ENCODE data around the gene SYT17. TPM values are rescaled to one million over a fixed set of nuclear protein-coding genes. Genes with fewer than 3 reads are reported as not detected.

The SYT17 gene
- total RNA-seq, 4 donors from 2014 or later: 0.29 to 4.4 (median 2.2) TPM

DNA sequence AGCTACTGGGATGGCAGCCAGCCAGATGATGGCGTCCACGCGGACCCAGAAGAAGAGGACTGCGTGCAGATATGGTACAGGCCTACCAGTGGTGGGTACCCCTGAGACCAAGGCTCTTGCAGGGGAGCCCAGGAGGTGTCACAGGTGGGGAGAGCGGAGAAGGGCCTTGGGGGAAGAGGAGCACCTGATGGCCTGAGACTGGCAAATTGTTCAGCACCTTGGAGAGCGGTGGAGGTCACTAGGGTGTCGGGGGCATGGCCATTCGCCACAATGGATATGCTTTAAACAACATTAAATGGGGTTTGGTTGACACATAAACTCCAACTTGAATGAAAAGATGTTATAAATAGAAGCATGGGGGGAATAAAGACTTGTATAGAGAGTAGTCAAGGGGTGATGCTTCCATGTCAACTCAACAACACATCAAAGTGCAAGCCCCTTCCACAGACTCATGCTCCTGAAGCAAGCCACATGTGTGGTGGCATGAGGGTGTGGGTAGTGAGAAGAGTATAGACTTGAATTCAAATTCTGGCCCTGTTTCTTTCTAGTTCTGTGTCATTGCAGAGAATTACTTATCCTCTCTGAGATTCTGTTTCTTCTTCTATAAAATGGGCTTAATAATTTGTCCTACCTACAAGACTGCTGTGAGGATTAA lies 139.7 kb downstream of the SYT17 start:
- no peaks in the 10 kb centered on the region for H3K27me3 ChIP-seq
- intact Hi-C loops (cut with DNase I; ENCODE audit: low total_unique reads): no loop called here
- H3K9me3 ChIP-seq: no peaks in the 10 kb centered on the region
- H3K4me1 ChIP-seq: no peaks in the 10 kb centered on the region
- TF ChIP-seq, protein P1, sequence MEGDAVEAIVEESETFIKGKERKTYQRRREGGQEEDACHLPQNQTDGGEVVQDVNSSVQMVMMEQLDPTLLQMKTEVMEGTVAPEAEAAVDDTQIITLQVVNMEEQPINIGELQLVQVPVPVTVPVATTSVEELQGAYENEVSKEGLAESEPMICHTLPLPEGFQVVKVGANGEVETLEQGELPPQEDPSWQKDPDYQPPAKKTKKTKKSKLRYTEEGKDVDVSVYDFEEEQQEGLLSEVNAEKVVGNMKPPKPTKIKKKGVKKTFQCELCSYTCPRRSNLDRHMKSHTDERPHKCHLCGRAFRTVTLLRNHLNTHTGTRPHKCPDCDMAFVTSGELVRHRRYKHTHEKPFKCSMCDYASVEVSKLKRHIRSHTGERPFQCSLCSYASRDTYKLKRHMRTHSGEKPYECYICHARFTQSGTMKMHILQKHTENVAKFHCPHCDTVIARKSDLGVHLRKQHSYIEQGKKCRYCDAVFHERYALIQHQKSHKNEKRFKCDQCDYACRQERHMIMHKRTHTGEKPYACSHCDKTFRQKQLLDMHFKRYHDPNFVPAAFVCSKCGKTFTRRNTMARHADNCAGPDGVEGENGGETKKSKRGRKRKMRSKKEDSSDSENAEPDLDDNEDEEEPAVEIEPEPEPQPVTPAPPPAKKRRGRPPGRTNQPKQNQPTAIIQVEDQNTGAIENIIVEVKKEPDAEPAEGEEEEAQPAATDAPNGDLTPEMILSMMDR (IDR thresholded peaks at IDR 0.05): no peak
- no peak for TF ChIP-seq POLR2A (IDR thresholded peaks at IDR 0.05)
- no peak for DNase-seq
- H3K36me3 ChIP-seq: no peaks in the 10 kb centered on the region
- no peak overlapping the region for H3K4me3 ChIP-seq
- no peak overlapping the region for H3K27ac ChIP-seq

DNA sequence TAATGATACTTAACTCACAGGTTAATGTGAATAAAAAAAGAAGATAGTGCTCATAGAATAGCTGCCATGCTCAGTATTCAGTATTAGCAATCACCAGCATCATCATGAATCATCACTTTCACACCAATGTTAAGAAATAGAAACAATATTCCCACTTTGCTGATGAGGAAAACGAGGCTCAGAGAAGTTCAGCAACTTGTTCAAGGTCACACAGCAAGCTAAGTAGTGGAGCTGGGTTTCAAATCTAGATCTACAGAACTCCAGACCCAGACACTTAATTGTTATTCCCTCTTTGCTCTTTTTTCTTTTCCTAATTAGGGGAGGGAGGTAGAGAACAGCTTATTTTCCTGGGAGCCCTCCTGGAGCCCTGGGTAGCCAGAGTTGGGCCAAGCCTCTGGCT lies 140.4 kb downstream of the SYT17 start:
- no peaks in the 10 kb centered on the region for H3K9me3 ChIP-seq
- no peak overlapping the region for H3K4me3 ChIP-seq
- intact Hi-C loops (cut with DNase I; ENCODE audit: low total_unique reads): no loop called here

DNA sequence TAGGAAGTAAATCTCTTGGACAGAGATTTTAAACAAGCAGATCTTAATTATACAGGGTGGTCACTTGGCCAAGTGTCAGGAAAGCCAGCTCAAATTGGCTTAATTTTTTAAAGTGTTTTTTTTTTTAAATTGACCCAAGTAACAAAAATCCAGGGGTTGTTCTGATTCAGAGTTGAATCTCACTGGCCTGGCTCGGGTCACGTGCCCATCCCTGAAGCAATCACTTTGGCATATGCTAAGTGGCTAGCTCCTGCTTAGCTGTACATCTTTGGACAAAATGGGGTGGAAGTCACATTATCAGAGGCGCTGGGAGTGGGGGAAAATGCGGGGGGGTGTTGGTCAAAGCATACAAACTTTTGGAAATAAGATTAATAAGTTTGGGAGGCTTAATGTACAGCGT lies 141.1 kb downstream of the SYT17 start:
- no peak for DNase-seq
- Histone ChIP-seq H3K27me3 (no peaks in the 10 kb centered on the region), H3K4me1 (no peaks in the 10 kb centered on the region), H3K4me3 (no peak overlapping the region), H3K9me3 (no peaks in the 10 kb centered on the region), H3K36me3 (no peaks in the 10 kb centered on the region), H3K27ac (no peak overlapping the region)
- intact Hi-C loops (cut with DNase I; ENCODE audit: low total_unique reads): no loop called here
- TF ChIP-seq, protein P1 (IDR thresholded peaks at IDR 0.05): no peak
- TF ChIP-seq POLR2A (IDR thresholded peaks at IDR 0.05): no peak

More for the DNA sequence above, 140.4 kb downstream of the SYT17 start:
- Histone ChIP-seq H3K4me1 (no peaks in the 10 kb centered on the region), H3K27ac (no peak overlapping the region), H3K36me3 (no peaks in the 10 kb centered on the region), H3K27me3 (no peaks in the 10 kb centered on the region)
- TF ChIP-seq POLR2A (IDR thresholded peaks at IDR 0.05): no peak
- TF ChIP-seq, protein P1 (IDR thresholded peaks at IDR 0.05): no peak
- DNase-seq: no peak

DNA sequence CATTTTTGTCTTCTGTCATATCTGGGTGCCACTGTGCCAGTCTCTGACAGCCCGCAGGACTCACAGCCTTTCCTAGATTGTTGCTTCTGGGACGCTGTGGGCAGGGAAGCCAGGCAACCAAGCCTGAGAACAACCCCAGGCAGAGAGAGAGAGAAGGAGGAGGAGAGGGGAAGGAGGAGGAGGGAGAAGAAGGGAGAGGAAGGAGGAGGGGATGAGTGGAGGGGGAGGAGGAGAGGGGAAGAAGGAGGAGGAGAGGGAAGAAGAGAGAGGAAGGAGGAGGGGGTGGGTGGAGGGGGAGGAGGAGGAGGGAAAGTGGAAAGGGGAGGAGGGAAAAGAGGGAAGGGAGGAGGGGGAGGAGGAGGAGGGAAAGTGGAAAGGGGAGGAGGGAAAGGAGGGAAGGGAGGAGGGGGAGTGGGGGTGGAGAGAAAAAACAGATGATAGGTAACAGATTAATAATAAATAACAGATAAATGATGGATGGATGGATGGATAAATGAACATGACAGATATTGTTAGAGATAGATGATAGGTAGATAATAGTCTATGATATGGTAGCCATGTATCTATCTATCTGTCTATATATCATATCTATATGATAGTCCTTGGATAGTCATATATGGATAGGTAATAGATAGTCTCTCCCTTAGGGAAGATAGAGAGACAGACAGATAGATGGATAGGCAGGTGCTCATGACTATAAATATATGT lies 146.8 kb downstream of the SYT17 start:
- H3K4me1 ChIP-seq: no peaks in the 10 kb centered on the region
- no peak overlapping the region for H3K27ac ChIP-seq
- H3K4me3 ChIP-seq: no peak overlapping the region
- intact Hi-C loops (cut with DNase I; ENCODE audit: low total_unique reads): no loop called here
- no peak for DNase-seq
- H3K9me3 ChIP-seq: no peaks in the 10 kb centered on the region
- TF ChIP-seq POLR2A (IDR thresholded peaks at IDR 0.05): no peak
- TF ChIP-seq, protein P1 (IDR thresholded peaks at IDR 0.05): no peak
- no peaks in the 10 kb centered on the region for H3K27me3 ChIP-seq
- no peaks in the 10 kb centered on the region for H3K36me3 ChIP-seq

DNA sequence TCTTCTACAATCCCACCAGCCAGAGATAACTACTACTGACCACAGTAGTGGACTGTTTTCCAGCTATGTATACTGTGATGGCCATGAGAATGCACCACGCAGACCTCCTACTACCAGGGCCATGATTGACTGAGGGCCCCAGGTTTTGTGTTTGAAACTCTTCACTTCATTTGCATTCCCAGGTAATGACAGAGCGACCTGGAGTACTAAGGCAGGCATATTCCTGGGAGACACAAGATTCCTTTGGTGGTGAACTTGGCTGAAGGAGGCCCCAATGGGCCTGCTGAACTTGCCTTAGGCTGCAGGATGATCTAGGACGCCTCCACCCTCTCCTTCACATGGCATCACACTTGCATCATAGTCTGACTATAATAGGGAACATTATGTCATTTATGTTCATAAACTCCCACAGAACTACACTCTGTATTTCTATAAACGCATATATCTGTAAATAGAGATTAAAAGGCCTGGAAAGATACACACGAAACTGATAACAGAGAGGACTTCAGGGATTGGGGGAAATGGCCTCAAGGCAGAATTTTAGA lies 147.9 kb downstream of the SYT17 start:
- DNase-seq: no peak
- no peak overlapping the region for H3K27ac ChIP-seq
- intact Hi-C loops (cut with DNase I; ENCODE audit: low total_unique reads): no loop called here
- no peak overlapping the region for H3K4me3 ChIP-seq
- no peak for TF ChIP-seq POLR2A (IDR thresholded peaks at IDR 0.05)
- TF ChIP-seq, protein P1 (IDR thresholded peaks at IDR 0.05): no peak
- no peaks in the 10 kb centered on the region for H3K9me3 ChIP-seq
- H3K27me3 ChIP-seq: no peaks in the 10 kb centered on the region
- H3K36me3 ChIP-seq: no peaks in the 10 kb centered on the region
- H3K4me1 ChIP-seq: no peaks in the 10 kb centered on the region
